ENCODE results near the gene THRB.

THRB gene

GRCh38 chr3:24287755-24288450 is 206.7 kb downstream of the THRB start:
- no peak for DNase-seq (ENCODE audit: low spot score)
- no peak for TF ChIP-seq CTCF (IDR thresholded peaks at IDR 0.05; ENCODE audit: extremely low read depth, missing control alignments)

DNA sequence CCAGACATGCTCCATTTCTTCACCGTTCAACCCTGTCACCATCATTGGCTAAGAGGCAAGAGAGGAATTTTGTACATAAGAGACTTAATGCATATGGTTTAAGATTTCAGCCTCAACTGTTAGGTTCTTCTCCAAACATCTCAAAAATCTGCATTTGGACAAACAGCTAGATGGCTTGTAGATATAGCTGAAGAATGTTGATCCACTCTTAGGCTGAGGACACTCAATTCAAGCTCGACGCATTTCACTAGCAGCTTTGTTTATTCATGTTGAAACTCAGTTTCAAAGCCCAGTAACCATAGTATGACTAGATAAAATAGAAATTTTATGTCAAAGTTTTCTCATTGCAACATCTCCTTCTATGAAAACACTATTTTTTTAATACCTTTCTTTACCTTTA is 208.2 kb downstream of the THRB start:
- TF ChIP-seq CTCF (IDR thresholded peaks at IDR 0.05; ENCODE audit: extremely low read depth, missing control alignments), result no peak
- DNase-seq (ENCODE audit: low spot score), result no peak

DNA sequence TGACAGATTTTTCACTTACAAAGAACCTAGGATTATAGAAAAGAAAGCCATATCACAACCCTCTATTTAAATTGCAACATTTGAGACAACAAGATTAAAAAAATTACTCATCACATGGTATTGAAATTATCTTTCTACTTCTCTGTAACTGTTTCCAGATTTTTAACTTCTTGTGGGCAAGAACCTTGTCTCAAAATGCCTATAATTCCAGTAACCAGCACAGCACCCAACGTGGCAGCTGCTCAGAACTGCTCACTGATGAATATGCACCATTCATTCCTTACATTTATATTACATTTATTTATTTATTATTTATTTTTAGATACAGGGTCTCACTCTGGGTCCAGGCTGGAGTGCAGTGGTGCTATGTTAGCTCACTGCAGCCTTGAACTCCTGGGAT is 216.1 kb downstream of the THRB start:
- TF ChIP-seq CTCF (IDR thresholded peaks at IDR 0.05; ENCODE audit: extremely low read depth, missing control alignments), result no peak
- DNase-seq (ENCODE audit: low spot score), result no peak

GRCh38 chr3:24273491-24273890 is 221.2 kb downstream of the THRB start:
- DNase-seq (ENCODE audit: low spot score), result no peak
- TF ChIP-seq CTCF (IDR thresholded peaks at IDR 0.05; ENCODE audit: extremely low read depth, missing control alignments), result no peak

DNA sequence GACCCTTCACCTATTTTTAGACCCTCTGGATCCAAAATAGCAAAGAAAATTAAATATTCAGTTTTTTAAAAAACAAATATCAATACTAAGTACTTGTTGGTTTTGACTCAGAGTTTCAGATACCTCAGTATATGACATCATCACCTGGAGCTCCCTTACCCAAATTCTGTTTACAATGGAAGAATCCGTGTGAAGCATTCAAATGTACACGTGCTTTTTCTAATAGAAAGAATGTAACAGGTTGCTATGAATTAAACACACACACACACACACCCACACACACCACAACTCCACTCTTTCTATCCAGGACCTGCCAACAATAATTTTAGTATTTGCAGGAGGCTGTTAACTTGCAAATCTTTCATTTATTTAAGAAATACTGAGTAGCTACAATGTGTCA is 221.8 kb downstream of the THRB start:
- no peak for TF ChIP-seq CTCF (IDR thresholded peaks at IDR 0.05; ENCODE audit: extremely low read depth, missing control alignments)

GRCh38 chr3:24272408-24272807 is 222.2 kb downstream of the THRB start:
- TF ChIP-seq CTCF (IDR thresholded peaks at IDR 0.05; ENCODE audit: extremely low read depth, missing control alignments), result no peak

More for the DNA sequence above, 221.8 kb downstream of the THRB start:
- DNase-seq (ENCODE audit: low spot score), result no peak

DNA sequence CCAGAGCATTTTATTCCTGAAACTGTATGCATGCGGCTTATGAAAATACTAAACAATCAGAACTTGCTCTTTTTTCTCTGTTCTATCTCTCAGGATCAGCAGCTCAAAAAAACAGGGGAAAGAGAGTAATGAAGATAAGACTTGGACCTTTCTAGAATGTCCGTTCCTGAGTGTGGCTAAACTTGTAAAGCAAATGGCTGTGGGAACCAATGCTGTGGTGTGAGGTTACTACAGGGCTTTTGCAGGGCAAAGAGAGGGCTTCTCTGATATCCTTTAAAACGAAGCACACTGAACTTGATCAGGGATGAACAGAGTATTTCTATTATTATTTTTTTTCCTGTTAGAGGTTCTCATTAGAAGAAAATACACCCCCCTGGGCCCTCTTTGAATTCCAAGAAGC is 223.4 kb downstream of the THRB start:
- TF ChIP-seq CTCF (IDR thresholded peaks at IDR 0.05; ENCODE audit: extremely low read depth, missing control alignments), result no peak
- DNase-seq (ENCODE audit: low spot score), result no peak

More at GRCh38 chr3:24272408-24272807, 222.2 kb downstream of the THRB start:
- no peak for DNase-seq (ENCODE audit: low spot score)

Data from GM20000 (cell line).